SK-N-SH (cell line): ENCODE data around the gene BIRC3.

Experiments
- ELF1 ChIP-seq: IDR thresholded peaks from 2 replicates; pipeline ENCODE4 v1.4.0; 2012
- GABPA ChIP-seq: IDR thresholded peaks from 2 replicates; pipeline ENCODE4 v1.4.0; 2012; ENCODE audit warnings: low read depth, mild to moderate bottlenecking
- JUND ChIP-seq: IDR thresholded peaks from 2 replicates; pipeline ENCODE4 v1.4.0; 2012
- POLR2AphosphoS5 ChIP-seq: IDR thresholded peaks from 2 replicates; pipeline ENCODE4 v1.6.1; 2012; ENCODE audit warnings: low read depth, low read length
- RFX5 ChIP-seq: IDR thresholded peaks from 2 replicates; pipeline ENCODE4 v1.6.1; 2012; ENCODE audit warnings: mild to moderate bottlenecking, improper control_type of control experiment, low read length
- YY1 ChIP-seq: IDR thresholded peaks from 2 replicates; pipeline ENCODE4 v1.4.0; 2012; ENCODE audit warnings: low read depth, mild to moderate bottlenecking
- TF ChIP-seq, protein P1 (sequence below): fragments of 200-600 bp; sonication (generic); IDR thresholded peaks from 2 replicates; pipeline ENCODE4 v1.6.1; 2017; ENCODE audit warnings: antibody characterized with exemption, mild to moderate bottlenecking, moderate library complexity

DNA sequence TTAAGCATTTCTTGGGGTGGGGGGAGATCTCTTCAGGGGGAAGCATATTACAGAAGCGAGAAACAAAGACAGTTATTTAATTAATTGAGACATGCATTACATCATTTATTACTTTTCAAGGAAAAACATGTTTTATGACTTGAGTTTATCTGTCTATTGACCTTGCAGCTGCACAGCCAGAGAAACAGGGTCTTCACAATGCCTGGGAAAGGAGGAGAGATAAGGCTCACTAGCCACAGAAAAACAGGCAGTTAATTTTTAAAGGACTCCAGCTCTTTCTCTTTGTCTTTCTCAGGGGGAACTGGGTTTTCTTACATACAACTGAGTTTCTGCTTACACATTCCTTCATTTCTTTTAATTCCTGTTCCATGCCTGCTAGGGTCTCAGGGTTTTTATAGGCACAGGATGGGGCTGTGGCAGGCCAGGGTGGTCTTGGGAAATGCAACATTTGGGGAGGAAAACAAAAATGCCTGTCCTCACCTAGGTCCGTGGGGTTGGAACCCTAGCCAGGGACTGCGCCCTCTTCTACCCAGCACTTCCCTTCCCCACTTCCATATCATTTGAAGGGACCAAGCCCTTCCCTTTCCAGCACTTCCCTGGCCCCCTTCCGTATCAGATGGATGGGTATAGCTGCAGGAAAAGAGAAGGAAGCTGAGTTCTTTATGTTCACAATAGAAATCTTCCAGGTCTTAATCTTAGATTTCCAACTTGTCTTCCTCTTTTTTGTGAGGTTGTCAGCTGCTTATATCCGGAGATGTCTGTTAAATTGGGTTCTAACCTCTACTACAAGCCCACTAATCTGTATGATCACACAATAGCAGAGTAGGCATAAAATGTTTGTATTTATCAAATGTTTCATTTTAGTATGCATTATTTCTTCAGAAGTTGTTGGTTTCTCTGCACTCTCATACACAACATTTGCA, 68.1 kb downstream of the BIRC3 start:
- no peak for TF ChIP-seq YY1
- no peak for TF ChIP-seq GABPA
- TF ChIP-seq, protein P1, sequence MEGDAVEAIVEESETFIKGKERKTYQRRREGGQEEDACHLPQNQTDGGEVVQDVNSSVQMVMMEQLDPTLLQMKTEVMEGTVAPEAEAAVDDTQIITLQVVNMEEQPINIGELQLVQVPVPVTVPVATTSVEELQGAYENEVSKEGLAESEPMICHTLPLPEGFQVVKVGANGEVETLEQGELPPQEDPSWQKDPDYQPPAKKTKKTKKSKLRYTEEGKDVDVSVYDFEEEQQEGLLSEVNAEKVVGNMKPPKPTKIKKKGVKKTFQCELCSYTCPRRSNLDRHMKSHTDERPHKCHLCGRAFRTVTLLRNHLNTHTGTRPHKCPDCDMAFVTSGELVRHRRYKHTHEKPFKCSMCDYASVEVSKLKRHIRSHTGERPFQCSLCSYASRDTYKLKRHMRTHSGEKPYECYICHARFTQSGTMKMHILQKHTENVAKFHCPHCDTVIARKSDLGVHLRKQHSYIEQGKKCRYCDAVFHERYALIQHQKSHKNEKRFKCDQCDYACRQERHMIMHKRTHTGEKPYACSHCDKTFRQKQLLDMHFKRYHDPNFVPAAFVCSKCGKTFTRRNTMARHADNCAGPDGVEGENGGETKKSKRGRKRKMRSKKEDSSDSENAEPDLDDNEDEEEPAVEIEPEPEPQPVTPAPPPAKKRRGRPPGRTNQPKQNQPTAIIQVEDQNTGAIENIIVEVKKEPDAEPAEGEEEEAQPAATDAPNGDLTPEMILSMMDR: no peak
- no peak for TF ChIP-seq ELF1
- TF ChIP-seq JUND: no peak
- TF ChIP-seq POLR2AphosphoS5: no peak
- no peak for TF ChIP-seq RFX5
